Lower lobe of right lung (tissue), 2 donors: ENCODE data around the gene FHDC1. TPM values are rescaled to one million over a fixed set of nuclear protein-coding genes. Genes with fewer than 3 reads are reported as not detected.

ENCODE experiments used
- ATAC-seq, 2 donors: fragments of 200-7000 bp; cut with Tn5 transposase; one replicate each; pipeline ENCODE4 v1.9.1; 2020 to 2022; ENCODE audit warnings: mild to moderate bottlenecking in 2 of 2, moderate library complexity in 2 of 2
- DNase-seq: peaks from one replicate; pipeline ENCODE4 v3.0.0-alpha.2; 2020
- H3K27ac ChIP-seq: fragments of 200-600 bp; one replicate; pipeline ENCODE4 v1.8.0; 2022
- H3K27me3 ChIP-seq: fragments of 200-600 bp; one replicate; pipeline ENCODE4 v1.8.0; 2022; ENCODE audit warnings: low read depth
- H3K36me3 ChIP-seq: fragments of 200-600 bp; one replicate; pipeline ENCODE4 v1.8.0; 2022; ENCODE audit warnings: mild to moderate bottlenecking
- H3K4me1 ChIP-seq: fragments of 200-600 bp; one replicate; pipeline ENCODE4 v1.8.0; 2022
- H3K4me3 ChIP-seq: fragments of 200-600 bp; one replicate; pipeline ENCODE4 v1.8.0; 2022; ENCODE audit warnings: mild to moderate bottlenecking
- H3K9me3 ChIP-seq: fragments of 200-600 bp; one replicate; pipeline ENCODE4 v1.8.0; 2022
- CTCF ChIP-seq: fragments of 200-600 bp; IDR thresholded peaks from one replicate; pipeline ENCODE4 v1.8.0; 2022; ENCODE audit warnings: antibody characterized with exemption, mild to moderate bottlenecking
- intact Hi-C: fragments of 100-400 bp; cut with DNase I; formaldehyde crosslinking; loops from one replicate; pipeline ENCODE4 v1.11.0; 2022
- total RNA-seq: library from RNA; stranded (reverse); fragmentation: NEBNext Ultra II Directional; extraction: Animal tissue kit (Norgen Biotek cat#: 25700); gene quantifications from one replicate; pipeline ENCODE4 v1.2.1, GENCODE V29; 2021
- donor health status: DM: no; HTN: yes; CAD: no; lungs with severe emphysema.

Gene FHDC1
- total RNA-seq, 1 donor from 2014 or later, result 21.9 TPM

GRCh38 chr4:153008578-153009199 lies 72.6 kb downstream of the FHDC1 start:
- no peaks in the 10 kb centered on the region for H3K4me1 ChIP-seq
- no peak for TF ChIP-seq CTCF
- DNase-seq (no peak), ATAC-seq (no peak)
- intact Hi-C loops, result no loop called here
- no peak overlapping the region for H3K27ac ChIP-seq
- H3K36me3 ChIP-seq, result no peaks in the 10 kb centered on the region
- no peaks in the 10 kb centered on the region for H3K27me3 ChIP-seq
- H3K4me3 ChIP-seq, result no peak overlapping the region
- no peaks in the 10 kb centered on the region for H3K9me3 ChIP-seq

- intact Hi-C loops, result no loop called here
- ATAC-seq, result no peak
Measured at GRCh38 chr4:153010146-153010545, 74.0 kb downstream of the FHDC1 start.

GRCh38 chr4:153013202-153013977 lies 77.3 kb downstream of the FHDC1 start:
- Histone ChIP-seq H3K36me3 (no peaks in the 10 kb centered on the region), H3K4me1 (no peaks in the 10 kb centered on the region), H3K4me3 (no peak overlapping the region), H3K27me3 (no peaks in the 10 kb centered on the region), H3K27ac (no peak overlapping the region), H3K9me3 (no peaks in the 10 kb centered on the region)
- no peak for TF ChIP-seq CTCF
- intact Hi-C loops, result no loop called here
- ATAC-seq, result no peak
- DNase-seq, result no peak

More at GRCh38 chr4:153010146-153010545, 74.0 kb downstream of the FHDC1 start:
- Histone ChIP-seq H3K27ac (no peak overlapping the region), H3K9me3 (no peaks in the 10 kb centered on the region), H3K27me3 (no peaks in the 10 kb centered on the region), H3K36me3 (no peaks in the 10 kb centered on the region), H3K4me1 (no peaks in the 10 kb centered on the region), H3K4me3 (no peak overlapping the region)
- no peak for TF ChIP-seq CTCF
- no peak for DNase-seq

GRCh38 chr4:153014460-153014859 lies 78.3 kb downstream of the FHDC1 start:
- DNase-seq, result no peak
- intact Hi-C loops, result no loop called here
- Histone ChIP-seq H3K4me3 (no peak overlapping the region), H3K9me3 (no peaks in the 10 kb centered on the region), H3K27me3 (no peaks in the 10 kb centered on the region), H3K27ac (no peak overlapping the region), H3K36me3 (no peaks in the 10 kb centered on the region), H3K4me1 (no peaks in the 10 kb centered on the region)
- no peak for TF ChIP-seq CTCF
- no peak for ATAC-seq

- Histone ChIP-seq H3K27me3 (no peaks in the 10 kb centered on the region), H3K36me3 (no peaks in the 10 kb centered on the region), H3K9me3 (no peaks in the 10 kb centered on the region), H3K4me1 (no peaks in the 10 kb centered on the region), H3K27ac (no peak overlapping the region), H3K4me3 (no peak overlapping the region)
- intact Hi-C loops, result no loop called here
- ATAC-seq (no peak), DNase-seq (no peak)
- no peak for TF ChIP-seq CTCF
Measured at GRCh38 chr4:153016592-153016991, 80.5 kb downstream of the FHDC1 start.
